ENCODE data around the gene MAP4K4.
A peak's percentile ranks its signal among the peaks of the same experiment; 100 is the strongest.

The MAP4K4 gene

DNA sequence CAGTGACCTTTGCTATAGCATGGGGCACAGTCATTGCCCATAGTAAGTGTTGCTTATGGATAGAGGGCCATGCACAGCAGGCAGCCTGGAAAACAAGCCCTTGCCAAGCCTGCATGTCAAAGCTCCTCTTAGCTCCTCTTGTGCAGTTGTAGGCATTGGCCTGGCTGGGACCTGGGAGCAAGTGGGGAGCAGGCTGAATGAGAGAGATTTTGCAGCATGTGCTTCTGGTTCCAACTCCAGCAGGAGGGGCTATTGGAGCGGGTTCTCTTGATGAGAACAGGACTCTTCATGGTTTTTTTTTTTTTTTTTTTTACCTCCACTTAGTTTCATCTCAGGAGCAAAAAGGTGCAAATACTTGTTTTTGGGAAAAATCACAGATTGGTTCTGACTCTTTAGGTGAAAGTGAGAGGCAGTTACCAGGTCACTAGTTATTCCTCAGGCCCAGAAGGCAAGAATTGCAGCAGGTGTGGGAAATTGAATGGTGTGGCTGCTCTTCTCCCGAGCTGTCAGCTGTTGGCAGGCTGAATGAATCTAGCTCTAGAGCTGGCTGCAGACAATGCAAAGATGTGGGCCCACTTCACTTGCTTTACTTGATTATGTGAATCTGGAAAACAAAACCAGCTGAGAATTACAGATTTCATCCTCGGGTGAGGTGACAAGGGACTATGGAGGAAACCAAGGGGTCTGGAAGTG lies 95.9 kb downstream of the MAP4K4 start:
- DNase-seq (ENCODE audit: low read depth), result no peak

DNA sequence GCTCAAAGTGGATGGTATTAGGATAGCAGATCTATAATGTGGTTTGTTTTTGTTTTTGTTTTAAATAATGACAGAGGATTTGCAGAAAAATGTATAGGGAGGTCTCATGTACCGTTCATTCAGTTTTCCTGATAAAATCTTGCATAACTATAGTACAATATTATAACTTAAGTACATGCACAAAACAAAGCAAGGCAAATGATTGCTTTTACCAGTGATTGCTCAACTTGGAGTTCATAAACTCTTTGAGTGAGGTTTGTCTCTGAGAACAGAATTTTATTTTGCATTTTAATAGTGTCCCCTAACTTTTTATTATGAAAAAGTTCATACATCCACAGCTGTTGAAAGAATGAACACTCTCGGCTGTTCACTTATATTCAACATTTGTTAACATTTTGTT lies 96.6 kb downstream of the MAP4K4 start:
- DNase-seq (ENCODE audit: low read depth), result no peak

DNA sequence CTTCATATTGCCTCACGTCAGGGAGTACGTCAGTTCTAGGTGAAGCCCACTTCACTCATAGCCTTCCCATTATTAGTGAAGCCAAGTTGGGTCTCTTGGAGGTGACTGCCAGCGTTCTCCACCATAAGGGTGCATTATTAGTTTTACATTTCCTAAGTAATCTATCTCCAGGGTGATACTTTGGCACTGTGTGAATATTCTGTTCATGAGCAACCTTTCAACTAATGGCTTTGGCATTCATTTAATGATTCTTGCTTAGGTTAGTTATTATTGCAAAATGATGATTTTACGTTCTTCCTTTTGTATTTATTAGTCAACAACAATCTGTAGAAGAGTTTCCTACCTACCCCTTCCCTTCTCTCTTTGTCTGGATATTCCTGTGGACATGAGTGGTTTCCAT lies 97.5 kb downstream of the MAP4K4 start:
- DNase-seq (ENCODE audit: low read depth), result no peak

DNA sequence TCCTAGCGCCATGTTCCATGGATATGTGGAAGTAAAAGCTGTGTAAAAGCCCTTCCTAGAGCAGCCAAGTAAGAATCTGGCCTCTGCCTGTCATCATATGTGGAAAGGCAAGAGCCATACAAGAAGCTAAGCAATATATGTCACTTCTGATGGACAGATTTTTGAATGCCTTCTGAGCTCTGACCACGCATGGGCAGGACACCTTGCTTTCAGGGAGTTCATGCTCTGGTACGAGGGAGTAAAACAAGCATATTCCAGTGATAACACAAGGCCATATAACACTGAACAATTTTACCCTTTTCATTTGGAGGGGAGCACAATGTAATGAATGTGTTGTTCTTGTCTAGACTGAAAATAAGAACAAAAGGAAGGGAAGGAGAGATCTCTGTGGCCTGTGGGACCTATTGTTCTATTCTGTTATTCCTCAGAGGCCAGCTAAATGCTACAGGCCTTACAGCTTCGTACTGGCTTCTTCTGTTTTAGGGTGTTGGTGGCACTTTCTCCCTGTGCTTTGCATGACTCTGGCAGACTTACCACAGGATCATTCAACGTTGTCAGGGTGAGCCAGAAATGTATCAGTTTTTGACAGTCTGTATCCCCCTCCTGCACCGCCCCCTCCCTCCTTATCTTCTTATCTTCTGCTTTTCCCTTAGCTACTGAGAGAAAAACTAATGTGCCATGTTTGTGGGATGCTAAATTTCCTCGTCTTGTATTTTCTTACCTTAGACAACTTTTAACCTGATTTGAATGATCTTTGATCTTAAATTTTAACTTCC lies 99.5 kb downstream of the MAP4K4 start:
- no peak for DNase-seq (ENCODE audit: low read depth)

DNA sequence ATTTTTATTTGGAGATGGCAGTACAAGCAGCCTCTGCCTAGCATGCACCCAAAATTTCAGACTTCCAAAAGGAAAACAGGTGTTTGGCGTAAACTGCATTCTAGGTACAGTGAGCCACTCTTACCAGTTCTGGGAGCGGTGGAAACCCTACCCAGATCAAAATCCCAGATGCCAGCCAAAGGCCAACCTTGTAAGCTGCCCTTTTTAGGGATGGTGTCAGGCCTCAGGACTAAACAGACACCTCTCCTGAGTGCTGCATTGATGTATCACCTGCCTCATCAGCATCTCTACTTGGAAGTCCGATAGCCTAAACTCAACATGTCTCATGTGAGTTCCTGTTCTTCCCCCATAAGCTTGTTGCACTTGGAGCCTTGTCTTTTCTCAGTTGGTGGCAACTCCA lies 104.0 kb downstream of the MAP4K4 start:
- no peak for DNase-seq (ENCODE audit: low read depth)

DNA sequence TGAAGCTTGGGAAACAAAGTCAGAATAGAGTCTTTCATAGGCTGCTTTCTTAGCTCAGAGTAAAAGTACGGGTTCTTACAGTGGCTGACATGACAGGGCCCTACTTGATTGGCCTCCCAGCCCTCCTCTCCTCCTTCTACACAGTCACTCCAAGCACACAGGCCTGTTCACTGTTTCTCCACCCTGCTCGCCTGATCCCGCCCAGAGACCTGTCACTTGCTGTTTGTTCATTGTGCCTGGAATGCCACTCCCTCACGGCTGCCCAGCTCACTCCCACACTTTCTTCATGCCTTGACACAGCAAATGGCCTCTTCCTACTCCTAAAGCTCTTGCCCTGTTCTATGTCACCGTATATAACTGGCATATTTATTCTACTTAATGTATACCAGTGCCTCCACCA lies 104.8 kb downstream of the MAP4K4 start:
- no peak for DNase-seq (ENCODE audit: low read depth)

DNA sequence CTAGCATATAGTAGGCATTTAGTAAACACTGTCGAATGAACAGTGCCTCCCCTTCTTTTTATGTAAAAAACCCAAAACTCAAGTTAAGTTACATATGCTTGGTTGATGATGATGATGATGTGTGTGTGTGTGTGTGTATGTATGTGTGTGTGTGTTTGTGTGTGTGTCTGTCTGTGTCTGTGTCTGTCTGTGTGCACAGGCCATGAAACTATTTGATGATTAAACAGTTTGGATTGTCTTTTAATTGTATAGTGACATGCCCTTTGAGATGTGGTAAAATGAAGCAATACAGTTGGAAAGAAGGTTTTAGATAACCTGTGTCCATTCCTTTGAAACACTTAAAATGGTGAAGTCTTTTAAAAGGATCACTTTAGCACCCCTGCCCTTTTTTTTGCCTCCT lies 105.6 kb downstream of the MAP4K4 start:
- DNase-seq (ENCODE audit: low read depth), result no peak

DNA sequence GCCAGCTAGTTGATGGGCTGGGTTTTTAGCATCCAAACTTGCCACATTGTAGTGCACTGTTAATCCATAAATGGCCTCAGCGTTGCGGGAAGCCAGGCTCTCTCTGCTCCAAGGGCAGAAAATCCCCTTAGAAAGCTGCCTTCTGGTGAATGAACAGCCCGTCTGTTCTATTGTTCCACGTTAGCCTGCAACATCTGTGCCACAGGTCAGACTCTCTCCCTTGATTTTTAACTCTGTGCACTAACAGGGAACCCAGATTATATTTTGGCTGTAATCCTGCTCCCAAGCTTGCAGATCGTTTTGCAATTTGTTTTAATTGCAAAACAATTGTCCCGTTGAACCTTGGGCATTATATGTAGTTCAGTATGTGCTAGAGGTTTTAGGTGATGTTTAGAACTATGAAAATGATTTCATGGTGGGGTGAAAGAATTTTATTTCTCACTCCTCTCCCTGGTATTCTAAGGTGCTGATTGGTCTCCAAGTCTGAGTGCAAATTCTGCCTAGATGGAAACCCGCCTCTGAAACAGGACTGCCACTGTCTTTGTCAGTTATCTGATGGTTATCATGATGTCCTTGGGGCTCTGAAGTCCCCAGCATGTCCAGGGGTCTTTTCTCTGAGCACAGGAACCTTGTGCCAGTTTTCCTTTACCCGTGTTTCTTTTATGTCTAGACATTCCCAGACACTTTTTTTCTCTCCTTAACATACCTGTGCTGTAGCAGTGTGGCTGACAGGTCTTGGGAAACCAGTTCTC lies 106.6 kb downstream of the MAP4K4 start:
- DNase-seq (ENCODE audit: low read depth), result no peak

DNA sequence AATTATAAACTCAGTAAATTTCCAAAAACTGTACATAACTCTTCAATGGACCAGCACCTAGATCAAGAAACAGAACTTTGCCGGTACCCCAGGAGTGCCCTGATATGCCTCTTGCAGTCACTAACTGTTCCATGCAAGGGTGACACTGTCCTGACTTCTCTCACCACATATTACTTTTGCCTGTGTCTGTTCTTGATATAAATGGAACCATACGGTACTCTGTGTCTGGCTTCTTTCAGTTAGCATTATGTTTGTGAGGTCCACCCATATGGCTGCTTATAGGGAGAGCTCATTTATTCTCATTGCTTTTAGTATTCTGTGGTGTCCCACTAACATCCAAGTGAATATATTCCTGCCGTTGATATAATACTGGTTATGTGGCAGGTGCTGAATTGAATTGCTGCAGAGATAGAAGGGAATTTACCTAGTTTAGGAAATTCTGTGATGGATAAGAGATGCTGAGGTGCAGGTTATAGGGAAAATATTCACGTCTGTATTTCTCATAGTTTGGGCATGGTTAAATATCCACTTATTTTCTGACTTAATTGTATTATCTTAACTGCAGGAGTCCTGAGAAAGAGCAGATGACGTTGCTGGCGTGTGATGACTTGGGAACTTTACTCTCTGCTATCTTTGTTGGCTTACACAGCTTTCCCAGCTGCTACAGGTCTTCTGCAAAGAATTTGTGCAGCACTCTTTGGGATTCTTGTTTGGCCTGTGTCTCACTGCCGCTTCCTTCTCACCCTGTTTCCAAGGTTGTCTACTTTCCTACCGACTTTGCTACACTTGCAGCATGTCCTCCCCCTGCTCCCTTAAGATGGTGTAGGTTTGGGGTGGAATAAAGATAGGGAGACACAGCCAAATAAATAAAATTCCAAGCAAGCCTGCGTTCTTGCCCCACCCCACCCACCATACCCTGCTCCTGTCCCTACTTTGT lies 107.9 kb downstream of the MAP4K4 start:
- DNase-seq (ENCODE audit: low read depth), result no peak

DNA sequence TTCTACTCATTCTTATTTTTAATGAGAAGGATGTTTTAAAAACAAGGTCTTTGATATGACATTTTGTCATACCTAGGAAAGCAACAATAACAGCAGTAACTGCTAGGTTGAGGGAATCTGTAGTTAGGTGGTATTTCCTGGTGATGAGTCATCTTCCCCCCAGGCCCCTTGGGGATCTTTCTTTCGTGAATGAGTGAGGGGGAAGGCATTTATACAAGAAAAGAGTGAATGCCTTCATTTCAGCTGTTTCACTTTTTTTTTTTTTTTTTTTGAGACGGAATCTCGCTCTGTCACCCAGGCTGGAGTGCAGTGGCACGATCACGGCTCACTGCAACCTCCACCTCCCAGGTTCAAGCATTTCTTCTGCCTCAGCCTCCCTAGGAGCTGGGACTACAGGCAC lies 108.6 kb downstream of the MAP4K4 start:
- peak; percentile 48 for DNase-seq (ENCODE audit: low read depth)

DNA sequence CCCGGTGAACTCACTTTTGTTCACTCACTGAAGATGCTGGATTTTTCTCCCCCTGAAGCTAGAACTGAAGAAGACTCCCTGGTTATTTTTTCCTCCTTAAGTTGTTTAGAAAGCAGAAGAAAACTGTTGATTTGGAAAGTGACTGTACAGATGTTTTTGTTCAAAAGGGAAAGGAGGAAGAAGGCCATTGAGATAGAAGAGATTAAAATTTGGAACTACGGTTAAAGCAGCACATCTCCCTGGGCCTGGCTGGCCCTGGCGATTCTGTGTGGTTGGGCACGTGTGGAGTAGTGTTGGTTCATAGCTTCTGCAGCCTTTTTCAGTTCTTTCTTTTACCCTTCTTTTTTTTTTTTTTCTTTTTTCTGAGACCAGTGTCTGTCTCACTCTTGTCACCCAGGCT lies 109.2 kb downstream of the MAP4K4 start:
- DNase-seq (ENCODE audit: low read depth), result no peak

DNA sequence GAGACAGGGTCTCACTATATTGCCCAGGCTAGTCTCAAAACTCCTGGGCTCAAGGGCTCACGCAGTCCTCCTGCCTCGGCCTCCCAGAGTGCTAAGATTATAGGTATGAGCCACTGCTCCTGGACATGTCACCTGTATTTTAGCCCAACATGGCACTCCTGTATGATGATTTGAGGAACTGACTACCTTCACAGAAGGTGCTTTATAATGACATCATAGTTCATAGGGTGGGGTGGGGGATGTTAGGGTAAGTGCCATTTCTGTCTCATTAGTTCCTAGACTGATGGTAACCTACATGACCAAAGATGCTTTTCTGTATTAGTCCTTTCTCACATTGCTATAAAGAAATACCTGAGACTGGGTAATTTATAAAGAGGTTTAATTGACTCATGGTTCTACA lies 109.7 kb downstream of the MAP4K4 start:
- DNase-seq (ENCODE audit: low read depth), result no peak

DNA sequence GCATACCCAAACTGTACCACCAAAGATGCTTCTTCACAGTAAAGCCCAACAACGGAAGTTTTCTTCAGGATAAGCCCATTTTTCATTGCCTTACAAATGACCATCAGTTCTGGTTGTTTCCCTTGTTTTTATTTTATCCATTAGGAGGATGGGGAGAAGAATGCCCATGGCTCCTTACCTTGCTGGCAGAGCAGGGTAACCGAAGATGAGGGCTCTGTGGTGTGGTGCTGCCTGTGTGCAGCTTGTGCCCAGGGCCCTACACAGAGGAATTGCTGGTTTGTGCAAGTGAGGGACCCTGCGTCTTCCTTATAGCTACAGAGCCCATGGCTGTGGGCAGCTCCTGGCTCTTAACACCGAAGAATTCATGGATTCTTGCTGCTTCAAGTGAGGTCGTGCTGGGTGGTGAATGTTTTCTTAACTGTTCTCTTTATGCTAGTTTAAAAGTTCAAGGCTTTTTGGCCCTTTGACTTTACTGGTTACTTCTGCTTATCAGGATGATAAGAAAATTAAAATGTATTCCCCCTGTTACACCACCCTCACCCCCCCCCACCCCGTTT lies 110.6 kb downstream of the MAP4K4 start:
- DNase-seq (ENCODE audit: low read depth), result no peak

DNA sequence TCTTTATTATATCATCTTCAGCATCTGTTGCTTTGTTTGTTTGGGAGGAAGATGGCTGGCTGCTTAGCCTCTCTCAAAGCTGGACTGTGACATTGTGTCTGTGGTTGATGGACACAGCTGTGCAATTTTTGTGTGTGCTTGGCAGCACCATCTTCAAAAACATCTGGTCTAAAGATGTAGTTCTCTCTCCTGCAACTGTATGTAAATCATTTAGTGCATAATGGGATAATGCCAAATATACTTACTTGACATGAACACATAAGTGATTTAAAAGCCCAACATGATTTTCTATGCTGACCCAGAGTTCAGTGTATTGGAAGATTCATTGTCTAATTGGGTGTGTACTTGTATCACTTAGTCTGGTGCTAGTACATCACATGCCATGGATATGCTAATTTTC lies 112.2 kb downstream of the MAP4K4 start:
- peak; percentile 76 for DNase-seq (ENCODE audit: low read depth)

DNA sequence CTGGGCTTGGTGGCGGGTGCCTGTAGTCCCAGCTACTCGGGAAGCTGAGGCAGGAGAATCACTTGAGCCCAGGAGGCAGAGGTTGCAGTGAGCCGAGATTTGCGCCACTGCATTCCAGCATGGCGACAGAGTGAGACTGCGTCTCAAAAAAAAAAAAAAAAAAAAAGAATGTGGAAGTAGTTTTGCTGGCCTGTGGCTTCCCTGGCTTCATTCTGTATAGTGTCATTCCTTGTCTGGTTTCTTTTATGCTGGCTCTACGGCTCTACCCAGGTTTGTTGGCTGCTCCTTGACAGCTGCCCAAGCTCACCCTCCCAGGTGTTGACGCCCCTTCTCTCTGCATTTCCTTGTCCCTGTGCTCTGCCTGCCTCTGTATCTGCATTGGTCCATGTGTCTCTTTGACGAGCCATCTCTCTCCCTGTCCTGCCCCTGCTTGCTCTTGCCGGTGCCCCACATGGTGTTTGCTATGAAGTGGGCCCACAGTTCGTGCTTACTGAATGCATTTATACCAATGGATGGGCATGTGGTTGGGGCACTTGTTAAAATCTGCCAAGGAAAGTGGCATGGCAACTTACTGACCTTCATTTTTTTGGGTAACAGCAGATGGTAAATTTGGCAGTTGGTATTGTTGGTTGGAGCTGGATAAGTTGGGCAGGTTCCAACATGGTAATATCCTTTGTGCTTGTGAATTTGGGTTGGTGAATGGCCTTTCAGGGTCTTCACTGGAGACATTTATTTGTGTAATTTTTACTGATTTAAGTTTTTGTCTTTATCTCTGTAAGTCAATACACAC lies 113.9 kb downstream of the MAP4K4 start:
- no peak for DNase-seq (ENCODE audit: low read depth)

DNA sequence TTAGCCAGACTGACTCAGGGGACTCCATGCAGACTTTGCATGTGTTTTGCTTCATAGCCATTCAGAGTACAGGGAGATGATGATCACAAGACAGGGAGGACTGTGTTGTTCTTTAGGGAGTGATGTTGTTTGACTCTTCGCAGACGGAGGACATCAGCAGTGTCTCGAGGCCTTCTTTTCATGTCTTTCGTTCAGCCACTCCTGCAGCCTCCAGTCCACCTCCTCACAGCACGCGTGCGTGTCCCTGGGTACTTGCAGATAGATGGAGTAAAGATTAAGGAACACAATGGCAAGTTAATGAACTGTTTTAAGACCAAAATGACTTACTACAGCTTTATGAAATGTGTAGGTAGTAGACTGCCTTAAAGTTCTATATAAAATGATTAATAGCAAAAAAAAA lies 114.7 kb downstream of the MAP4K4 start:
- DNase-seq (ENCODE audit: low read depth), result no peak

DNA sequence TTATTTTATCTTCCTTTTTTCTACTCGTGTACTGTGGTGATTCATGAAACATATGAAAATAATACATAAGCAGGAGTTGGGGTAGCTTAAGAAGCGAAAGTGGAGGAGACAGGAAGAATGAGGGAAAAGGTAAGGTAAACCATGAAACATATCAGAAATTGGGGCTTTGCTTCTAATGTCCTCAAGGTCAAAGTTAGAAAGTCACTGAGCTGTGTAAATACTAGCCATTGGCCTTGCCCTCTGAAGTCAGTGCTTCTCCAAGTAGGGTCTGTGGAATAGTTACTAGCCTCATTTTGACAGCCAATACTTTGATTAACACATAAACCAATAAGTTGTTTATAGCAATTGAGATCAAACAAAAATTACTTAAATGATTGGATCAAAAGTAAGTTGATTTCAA lies 117.2 kb downstream of the MAP4K4 start:
- DNase-seq (ENCODE audit: low read depth), result no peak

DNA sequence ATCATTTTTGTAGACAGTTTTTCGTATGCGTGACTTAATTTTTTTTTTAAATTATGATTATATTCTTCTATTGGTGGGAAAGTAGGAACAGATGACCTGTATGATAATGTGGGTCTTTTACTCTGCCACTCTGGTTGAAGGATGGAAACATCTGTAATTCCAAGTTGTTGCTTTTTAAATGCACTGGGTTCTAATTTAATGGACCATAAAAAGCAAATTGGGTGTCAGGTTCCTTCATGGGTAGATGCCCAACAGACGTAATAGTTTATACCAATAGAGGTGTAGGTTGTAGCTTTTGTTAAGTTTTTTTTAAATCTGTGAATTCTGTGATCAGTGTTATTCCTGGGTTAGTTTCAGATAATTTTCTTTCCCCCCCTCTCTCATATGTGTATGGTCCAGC lies 117.6 kb downstream of the MAP4K4 start:
- DNase-seq (ENCODE audit: low read depth), result no peak

DNA sequence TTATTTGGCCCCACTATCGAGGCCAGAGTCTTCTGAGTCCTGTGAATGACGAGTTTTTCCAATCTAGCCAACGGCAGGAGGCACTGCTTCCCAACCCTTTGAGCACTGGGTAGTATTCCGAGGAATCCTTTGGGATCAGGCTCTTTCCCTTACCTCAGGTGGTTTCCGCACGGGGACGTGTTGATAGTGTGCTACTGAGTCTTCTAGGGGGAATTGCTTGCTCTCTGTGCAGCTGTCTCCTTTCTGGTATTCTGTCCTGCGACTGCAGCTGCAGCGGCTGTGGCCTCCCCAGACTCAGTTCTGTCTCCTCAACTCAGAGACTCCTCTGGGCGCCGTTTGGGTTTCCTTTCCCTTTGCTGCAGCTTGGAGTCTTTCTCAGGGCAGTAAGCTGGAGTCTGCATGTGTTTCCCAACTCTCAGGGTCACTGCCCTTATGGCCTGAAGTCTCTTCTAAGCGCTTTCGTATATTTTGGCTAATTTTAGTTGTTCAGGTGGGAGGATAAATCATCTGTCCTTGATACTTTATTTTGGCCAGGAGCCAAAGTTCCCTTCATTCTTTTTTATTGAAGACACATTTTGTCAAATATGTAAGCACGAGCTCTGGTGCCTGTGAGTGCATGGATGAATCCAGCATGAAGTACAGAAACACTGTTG lies 118.4 kb downstream of the MAP4K4 start:
- no peak for DNase-seq (ENCODE audit: low read depth)

DNA sequence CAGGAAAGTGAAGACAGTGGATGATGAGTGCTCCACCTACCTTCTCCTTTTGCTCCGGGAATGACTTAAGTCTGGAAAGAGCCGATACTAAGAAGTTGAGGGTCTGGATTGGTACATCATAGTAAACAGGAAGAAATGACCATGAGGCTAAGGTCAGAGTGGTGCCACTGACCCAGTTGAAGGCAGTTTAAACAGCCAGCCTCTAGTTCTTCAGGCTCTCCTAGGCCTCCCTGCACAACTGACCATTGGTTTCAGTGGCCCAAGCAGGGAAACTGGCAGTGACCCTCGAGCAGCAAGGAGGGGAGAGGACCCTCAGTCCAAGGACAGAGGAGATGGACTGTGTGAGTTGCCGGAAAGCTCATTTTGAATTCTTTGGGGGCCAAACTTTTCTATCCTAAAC lies 119.1 kb downstream of the MAP4K4 start:
- no peak for DNase-seq (ENCODE audit: low read depth)

Data from GM04504 (cell line).